Measurements from ENCODE around the gene ANKH.

The ANKH gene

GRCh38 chr5:14710313-14710994, 161.1 kb downstream of the ANKH start:
- no peak for DNase-seq

GRCh38 chr5:14708551-14708950, 163.0 kb downstream of the ANKH start:
- no peak for DNase-seq

GRCh38 chr5:14707811-14708390, 163.7 kb downstream of the ANKH start:
- no peak for DNase-seq

- DNase-seq = no peak
These were observed 165.0 kb downstream of the ANKH start for GRCh38 chr5:14706615-14707021.

- DNase-seq = no peak
These were observed 166.0 kb downstream of the ANKH start for GRCh38 chr5:14705556-14705955.

GRCh38 chr5:14702238-14702839, 169.2 kb downstream of the ANKH start:
- no peak for DNase-seq

- no peak for DNase-seq
These were observed 170.0 kb downstream of the ANKH start for GRCh38 chr5:14701556-14701955.

GRCh38 chr5:14700478-14701436, 170.8 kb downstream of the ANKH start:
- no peak for DNase-seq

- no peak for DNase-seq
These were observed 171.7 kb downstream of the ANKH start for GRCh38 chr5:14699807-14700400.

- DNase-seq = no peak
These were observed 172.4 kb downstream of the ANKH start for GRCh38 chr5:14699159-14699558.

- DNase-seq = no peak
These were observed 173.1 kb downstream of the ANKH start for GRCh38 chr5:14698495-14698894.

GRCh38 chr5:14696851-14697250, 174.7 kb downstream of the ANKH start:
- no peak for DNase-seq

GRCh38 chr5:14696057-14696456, 175.5 kb downstream of the ANKH start:
- DNase-seq = no peak

- no peak for DNase-seq
These were observed 176.4 kb downstream of the ANKH start for GRCh38 chr5:14695152-14695551.

GRCh38 chr5:14693070-14693469, 178.5 kb downstream of the ANKH start:
- no peak for DNase-seq

GRCh38 chr5:14687023-14687665, 184.4 kb downstream of the ANKH start:
- DNase-seq = no peak

GRCh38 chr5:14686517-14686916, 185.1 kb downstream of the ANKH start:
- no peak for DNase-seq

- peak; percentile 34 for DNase-seq
These were observed 185.8 kb downstream of the ANKH start for GRCh38 chr5:14685757-14686156.

GRCh38 chr5:14684757-14685156, 186.8 kb downstream of the ANKH start:
- no peak for DNase-seq

GRCh38 chr5:14683906-14684455, 187.6 kb downstream of the ANKH start:
- DNase-seq = no peak

- DNase-seq = no peak
These were observed 190.3 kb downstream of the ANKH start for GRCh38 chr5:14681236-14681752.

GRCh38 chr5:14679595-14679994, 192.0 kb downstream of the ANKH start:
- no peak for DNase-seq
